PC-3 (cell line): ENCODE results near the gene TTC28. TPM values are rescaled to one million over a fixed set of nuclear protein-coding genes. Genes with fewer than 3 reads are reported as not detected.
A peak's percentile ranks its signal among the peaks of the same experiment; 100 is the strongest.

Experiments used
- ATAC-seq: fragments of 200-7000 bp; cut with Tn5 transposase; 2 replicates; pipeline ENCODE4 v1.9.1; 2020; ENCODE audit warnings: mild to moderate bottlenecking, moderate library complexity
- BruUV-seq: library from RNA; stranded (reverse); fragments of 400-500 nt; replicated peaks from 2 replicates; lab custom pipeline; 2021; lab: Mats Ljungman, UMichigan
- CTCF ChIA-PET: fragments of 300-600 bp; sonication (Branson Sonifier 250); formaldehyde crosslinking; loops from one replicate; lab custom pipeline; 2022; ENCODE audit warnings: antibody characterized with exemption; lab: Charles Lee
- POLR2A ChIA-PET: fragments of 300-600 bp; sonication (Branson Sonifier 250); formaldehyde crosslinking; loops from one replicate; lab custom pipeline; 2022; ENCODE audit warnings: antibody characterized with exemption; ENCODE audit not compliant: unreplicated experiment; lab: Charles Lee
- DNase-seq: peaks from one replicate; pipeline ENCODE4 v3.0.0-alpha.2; 2015
- H2AFZ ChIP-seq: fragments of 300-600 bp; sonication (generic); 2 replicates; pipeline ENCODE4 v1.6.0; 2016; ENCODE audit warnings: antibody characterized with exemption, low read length
- H3F3A ChIP-seq: fragments of 300-600 bp; sonication (generic); one replicate; pipeline ENCODE4 v1.6.0; 2017; ENCODE audit warnings: antibody characterized with exemption, low read length, control low read depth, mild to moderate bottlenecking; ENCODE audit not compliant: unreplicated experiment
- H3K27ac ChIP-seq: fragments of 300-600 bp; sonication (generic); 2 replicates; pipeline ENCODE4 v1.5.1; 2016; ENCODE audit warnings: mild to moderate bottlenecking, low read length
- H3K27me3 ChIP-seq: fragments of 300-600 bp; sonication (generic); 2 replicates; pipeline ENCODE4 v1.6.1; 2016; ENCODE audit warnings: low read length, mixed read lengths
- H3K36me3 ChIP-seq: fragments of 300-600 bp; sonication (generic); 2 replicates; pipeline ENCODE4 v1.6.1; 2016; ENCODE audit warnings: low read depth, mixed run types, low read length, mixed read lengths
- H3K4me1 ChIP-seq: fragments of 300-600 bp; sonication (generic); 2 replicates; pipeline ENCODE4 v1.5.1; 2016; ENCODE audit warnings: low read length; ENCODE audit not compliant: insufficient read depth
- H3K4me2 ChIP-seq: fragments of 300-600 bp; sonication (generic); 2 replicates; pipeline ENCODE4 v1.6.0; 2016; ENCODE audit warnings: low read length
- H3K4me3 ChIP-seq: fragments of 300-600 bp; sonication (generic); 2 replicates; pipeline ENCODE4 v1.5.1; 2016; ENCODE audit warnings: mild to moderate bottlenecking, low read length, mixed read lengths
- H3K79me2 ChIP-seq: fragments of 300-600 bp; sonication (generic); 2 replicates; pipeline ENCODE4 v1.6.1; 2017; ENCODE audit warnings: low read length, mixed read lengths
- H3K9ac ChIP-seq: fragments of 300-600 bp; sonication (generic); 2 replicates; pipeline ENCODE4 v1.6.0; 2016; ENCODE audit warnings: mild to moderate bottlenecking, low read length
- H3K9me2 ChIP-seq: fragments of 300-600 bp; sonication (generic); replicated peaks from 2 replicates; pipeline ENCODE4 v1.6.1; 2016; ENCODE audit warnings: mixed run types, low read length, mixed read lengths
- H3K9me3 ChIP-seq: fragments of 300-600 bp; sonication (generic); 2 replicates; pipeline ENCODE4 v1.6.1; 2016; ENCODE audit warnings: low read length, mixed read lengths
- H4K20me1 ChIP-seq: fragments of 300-600 bp; sonication (generic); 2 replicates; pipeline ENCODE4 v1.6.1; 2016; ENCODE audit warnings: low read length, mixed read lengths
- EZH2 ChIP-seq: fragments of 300-600 bp; sonication (generic); IDR thresholded peaks from one replicate; pipeline ENCODE4 v1.6.1; 2017; ENCODE audit warnings: antibody characterized with exemption, mild to moderate bottlenecking, low read length; ENCODE audit not compliant: unreplicated experiment
- EZH2phosphoT487 ChIP-seq: fragments of 300-600 bp; sonication (generic); IDR thresholded peaks from 2 replicates; pipeline ENCODE4 v1.6.1; 2018; ENCODE audit warnings: mild to moderate bottlenecking, antibody characterized with exemption, low read length, borderline replicate concordance
- intact Hi-C: fragments of 100-400 bp; cut with micrococcal nuclease; formaldehyde crosslinking; loops from 2 replicates; pipeline ENCODE4 v1.9.0; 2023
- total RNA-seq: library from RNA; depleted of rRNA; stranded (reverse); fragments of >200 nt; gene quantifications from 2 replicates; pipeline ENCODE4 v1.2.3, GENCODE V29; 2014
- TF ChIP-seq, protein P1 (sequence below): fragments of 300-600 bp; sonication (generic); conservative IDR thresholded peaks from 2 replicates; pipeline ENCODE4 v1.5.1; 2017; ENCODE audit warnings: antibody characterized with exemption, low read depth, mild to moderate bottlenecking, low read length

TTC28 gene
- total RNA-seq, 1 experiment from 2014 or later, result 6.3 TPM

DNA sequence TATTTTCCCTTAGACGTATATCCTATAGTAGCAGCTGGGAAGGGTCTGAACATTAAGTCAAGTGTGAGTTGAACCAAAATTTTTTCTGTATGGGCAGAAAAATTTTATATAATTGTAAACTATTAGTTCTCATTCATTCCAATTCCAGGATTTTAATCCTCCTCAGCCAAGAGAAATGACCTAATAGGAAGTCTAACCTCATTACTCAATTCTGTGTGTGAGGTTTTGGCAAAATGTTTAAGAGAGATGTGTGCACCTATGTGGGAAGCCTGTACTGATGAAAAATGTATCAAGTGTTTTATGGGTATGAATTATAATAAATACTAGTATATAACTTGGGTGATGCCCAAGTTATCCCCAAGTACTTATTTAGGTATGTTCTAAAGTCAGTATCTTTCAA is 449.0 kb downstream of the TTC28 start:
- Histone ChIP-seq H3K4me3 (no peak overlapping the region), H3K27ac (no peak overlapping the region), H3K9me2 (no peaks in the 10 kb centered on the region), H3F3A (no peaks in the 10 kb centered on the region), H2AFZ (no peak overlapping the region), H3K4me2 (no peak overlapping the region), H3K9ac (no peak overlapping the region), H3K36me3 (no peaks in the 10 kb centered on the region), H4K20me1 (no peaks in the 10 kb centered on the region), H3K27me3 (no peaks in the 10 kb centered on the region), H3K4me1 (no peaks in the 10 kb centered on the region), H3K9me3 (no peaks in the 10 kb centered on the region), H3K79me2 (no peaks in the 10 kb centered on the region)
- DNase-seq (no peak), ATAC-seq (peak; percentile 37)
- ChIA-PET CTCF (interaction anchor here (0.6 kb wide), 1 partner anchor 11 kb away, joined by 3 read pairs; no protein-coding TSS in a partner anchor), POLR2A (no interaction called here)
- BruUV-seq, result no TSS peak
- TF ChIP-seq EZH2 (no peak), EZH2phosphoT487 (no peak)
- TF ChIP-seq, protein P1, sequence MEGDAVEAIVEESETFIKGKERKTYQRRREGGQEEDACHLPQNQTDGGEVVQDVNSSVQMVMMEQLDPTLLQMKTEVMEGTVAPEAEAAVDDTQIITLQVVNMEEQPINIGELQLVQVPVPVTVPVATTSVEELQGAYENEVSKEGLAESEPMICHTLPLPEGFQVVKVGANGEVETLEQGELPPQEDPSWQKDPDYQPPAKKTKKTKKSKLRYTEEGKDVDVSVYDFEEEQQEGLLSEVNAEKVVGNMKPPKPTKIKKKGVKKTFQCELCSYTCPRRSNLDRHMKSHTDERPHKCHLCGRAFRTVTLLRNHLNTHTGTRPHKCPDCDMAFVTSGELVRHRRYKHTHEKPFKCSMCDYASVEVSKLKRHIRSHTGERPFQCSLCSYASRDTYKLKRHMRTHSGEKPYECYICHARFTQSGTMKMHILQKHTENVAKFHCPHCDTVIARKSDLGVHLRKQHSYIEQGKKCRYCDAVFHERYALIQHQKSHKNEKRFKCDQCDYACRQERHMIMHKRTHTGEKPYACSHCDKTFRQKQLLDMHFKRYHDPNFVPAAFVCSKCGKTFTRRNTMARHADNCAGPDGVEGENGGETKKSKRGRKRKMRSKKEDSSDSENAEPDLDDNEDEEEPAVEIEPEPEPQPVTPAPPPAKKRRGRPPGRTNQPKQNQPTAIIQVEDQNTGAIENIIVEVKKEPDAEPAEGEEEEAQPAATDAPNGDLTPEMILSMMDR, result no peak
- intact Hi-C loops, result no loop called here

GRCh38 chr22:28229566-28230485 is 449.8 kb downstream of the TTC28 start:
- CTCF ChIA-PET, result interaction anchor here (0.6 kb wide), 1 partner anchor 12 kb away, joined by 3 read pairs; no protein-coding TSS in a partner anchor
- no peak overlapping the region for H3K9ac ChIP-seq

More at GRCh38 chr22:28229566-28230485, 449.8 kb downstream of the TTC28 start:
- Histone ChIP-seq H3K27ac (no peak overlapping the region), H3K27me3 (no peaks in the 10 kb centered on the region), H3K4me2 (no peak overlapping the region), H3F3A (no peaks in the 10 kb centered on the region), H3K4me3 (no peak overlapping the region), H3K9me3 (no peaks in the 10 kb centered on the region), H3K9me2 (no peaks in the 10 kb centered on the region), H4K20me1 (no peaks in the 10 kb centered on the region), H2AFZ (no peak overlapping the region), H3K79me2 (no peaks in the 10 kb centered on the region), H3K36me3 (no peaks in the 10 kb centered on the region), H3K4me1 (no peaks in the 10 kb centered on the region)
- DNase-seq (no peak), ATAC-seq (no peak)
- no TSS peak for BruUV-seq
- intact Hi-C loops, result no loop called here
- TF ChIP-seq EZH2phosphoT487, result no peak
- TF ChIP-seq EZH2, result no peak
- TF ChIP-seq, protein P1, result no peak
- POLR2A ChIA-PET, result no interaction called here
